ENCODE data around the gene PHYHD1. TPM values are rescaled to one million over a fixed set of nuclear protein-coding genes. Genes with fewer than 3 reads are reported as not detected.
A peak's percentile ranks its signal among the peaks of the same experiment; 100 is the strongest.

The PHYHD1 gene
- total and polyA plus RNA-seq, 2 of the 4 experiments (the other 2 are of a cell fraction) = 2.2 to 8.4 TPM

DNA sequence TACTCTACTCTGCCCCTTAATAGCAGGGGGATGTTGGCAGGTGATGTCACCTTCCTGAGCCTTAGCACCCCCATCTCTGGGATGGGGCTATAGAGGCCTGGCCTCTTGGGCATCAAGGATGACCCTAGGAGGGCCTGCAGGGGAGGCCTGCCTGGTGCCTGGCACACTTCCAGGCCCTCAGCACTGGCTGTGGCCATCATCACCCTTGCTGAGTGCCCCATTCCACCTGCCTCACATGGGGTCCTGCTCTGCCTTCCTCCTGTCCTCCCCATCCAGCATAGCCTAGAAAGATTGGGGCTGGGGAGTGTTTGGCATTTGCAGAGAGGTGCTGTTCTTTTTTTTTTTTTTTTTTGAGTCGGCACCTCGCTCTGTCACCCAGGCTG lies 17.7 kb upstream of the PHYHD1 start:
- no CpG with 5 or more reads among the region's 2 CpGs for WGBS, 2 experiments (ENCODE audit: extremely low coverage in 2 of 2, insufficient read length in 1 of 2)
- H3K9ac ChIP-seq (ENCODE audit: low read depth, low read length) = no peak overlapping the region
- H2AK5ac ChIP-seq (ENCODE audit: low read depth, low read length) = no peak overlapping the region
- no peaks in the 10 kb centered on the region for H3K9me3 ChIP-seq (ENCODE audit: control insufficient read depth, insufficient read depth, low read length)
- H3K4me1 ChIP-seq (ENCODE audit: control insufficient read depth, insufficient read depth, low read length) = peaks cover 4% of the 10 kb centered on the region
- no peak for TF ChIP-seq FOS (IDR thresholded peaks at IDR 0.05; ENCODE audit: low read depth, low read length)
- no peak for TF ChIP-seq RAD21 (IDR thresholded peaks at IDR 0.05; ENCODE audit: low read length)
- no peak for TF ChIP-seq MXI1 (IDR thresholded peaks at IDR 0.05; ENCODE audit: borderline replicate concordance, low read depth, low read length)
- TF ChIP-seq CEBPB (IDR thresholded peaks at IDR 0.05; ENCODE audit: low read depth, low read length) = no peak
- TF ChIP-seq BHLHE40 (IDR thresholded peaks at IDR 0.05; ENCODE audit: low read depth, low read length) = no peak
- TF ChIP-seq MAFK (IDR thresholded peaks at IDR 0.05; ENCODE audit: low read depth, low read length) = no peak
- no peak for TF ChIP-seq NFE2L2 (IDR thresholded peaks at IDR 0.05; ENCODE audit: low read depth, low read length)
- TF ChIP-seq, protein P1, sequence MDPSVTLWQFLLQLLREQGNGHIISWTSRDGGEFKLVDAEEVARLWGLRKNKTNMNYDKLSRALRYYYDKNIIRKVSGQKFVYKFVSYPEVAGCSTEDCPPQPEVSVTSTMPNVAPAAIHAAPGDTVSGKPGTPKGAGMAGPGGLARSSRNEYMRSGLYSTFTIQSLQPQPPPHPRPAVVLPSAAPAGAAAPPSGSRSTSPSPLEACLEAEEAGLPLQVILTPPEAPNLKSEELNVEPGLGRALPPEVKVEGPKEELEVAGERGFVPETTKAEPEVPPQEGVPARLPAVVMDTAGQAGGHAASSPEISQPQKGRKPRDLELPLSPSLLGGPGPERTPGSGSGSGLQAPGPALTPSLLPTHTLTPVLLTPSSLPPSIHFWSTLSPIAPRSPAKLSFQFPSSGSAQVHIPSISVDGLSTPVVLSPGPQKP (IDR thresholded peaks at IDR 0.05; ENCODE audit: borderline replicate concordance, low read depth, low read length) = no peak
- TF ChIP-seq SMC3 (IDR thresholded peaks at IDR 0.05; ENCODE audit: low read depth, low read length) = no peak
- no peak for TF ChIP-seq MAZ (IDR thresholded peaks at IDR 0.05; ENCODE audit: borderline replicate concordance, low read depth, low read length)
- TF ChIP-seq RFX5 (IDR thresholded peaks at IDR 0.05; ENCODE audit: low read depth, low read length) = no peak
- no peak for TF ChIP-seq CHD1 (IDR thresholded peaks at IDR 0.05; ENCODE audit: low read depth, low read length)
- TF ChIP-seq CTCF (conservative IDR thresholded peaks at IDR 0.05; ENCODE audit: low read depth, low read length) = no peak
- TF ChIP-seq USF2 (IDR thresholded peaks at IDR 0.05; ENCODE audit: low read depth, low read length) = no peak
- TF ChIP-seq POLR2A (IDR thresholded peaks at IDR 0.05; ENCODE audit: low read depth, low read length) = no peak
- TF ChIP-seq RCOR1 (IDR thresholded peaks at IDR 0.05; ENCODE audit: insufficient replicate concordance, low read length) = no peak
- H3K4me3 ChIP-seq (ENCODE audit: insufficient read depth, low read depth, low read length) = no peak overlapping the region
- H3K79me1 ChIP-seq (ENCODE audit: low read depth in 1 of 2, low read length in 2 of 2) = peaks cover 24 to 81% of the 10 kb centered on the region in 2 experiments; a peak in 3 of 4 replicates
- no peak overlapping the region for H2BK20ac ChIP-seq (ENCODE audit: low read depth, low read length)
- peak overlapping the region; percentile 11 for H2BK5ac ChIP-seq (ENCODE audit: low read depth, low read length, poor library complexity, severe bottlenecking)
- H3K23ac ChIP-seq (ENCODE audit: low read depth, low read length) = no peak overlapping the region
- no peak overlapping the region for H3K14ac ChIP-seq (replicated peaks; ENCODE audit: low read depth, low read length)
- peak overlapping the region; percentile 22; the same call in 1 of the 2 replicates for H3K4ac ChIP-seq (ENCODE audit: low read depth, low read length)
- H4K20me1 ChIP-seq (ENCODE audit: insufficient read depth, low read length) = peaks cover 16% of the 10 kb centered on the region
- no peak overlapping the region for H2BK120ac ChIP-seq (ENCODE audit: low read depth, low read length)
- H3K27me3 ChIP-seq (ENCODE audit: control insufficient read depth, insufficient read depth, low read length) = no peaks in the 10 kb centered on the region
- intact Hi-C loops (cut with micrococcal nuclease) (no loop called here), dilution Hi-C loops (cut with HindIII; ENCODE audit: low sequenced_read_pairs, unreplicated experiment) (no loop called here), in situ Hi-C loops (cut with MboI; ENCODE audit: low sequenced_read_pairs) (no loop called here)
- no peak overlapping the region for H3K4me2 ChIP-seq (ENCODE audit: low read depth, low read length)
- H4K8ac ChIP-seq (ENCODE audit: low read depth in 2 of 2, low read length in 2 of 2) = no peak overlapping the region
- peak overlapping the region; percentile 9 for H2AK9ac ChIP-seq (replicated peaks; ENCODE audit: low read depth, low read length, poor library complexity)
- no peak overlapping the region for H3K56ac ChIP-seq (ENCODE audit: extremely low read depth, insufficient read depth, low read length)
- BruUV-seq (replicated peaks) = no TSS peak
- ATAC-seq (ENCODE audit: low read depth) = no peak
- H3K27ac ChIP-seq (ENCODE audit: insufficient read depth, low read length) = no peak overlapping the region
- no peak overlapping the region for H2AFZ ChIP-seq (replicated peaks; ENCODE audit: low read length, poor library complexity)
- H3K9me1 ChIP-seq (ENCODE audit: insufficient read depth, low read length) = peaks cover 18% of the 10 kb centered on the region
- no peak overlapping the region for H4K91ac ChIP-seq (ENCODE audit: insufficient read depth, low read depth, low read length)
- no peak overlapping the region for H3K18ac ChIP-seq (ENCODE audit: low read depth, low read length)
- no peak for DNase-seq
- ChIA-PET CTCF (no interaction called here), POLR2A (ENCODE audit: unreplicated experiment) (no interaction called here)
- H4K5ac ChIP-seq (ENCODE audit: low read depth, low read length) = no peak overlapping the region
- no peak overlapping the region for H2BK15ac ChIP-seq (ENCODE audit: low read depth, low read length)
- peaks cover 27% of the 10 kb centered on the region for H3K36me3 ChIP-seq (ENCODE audit: control insufficient read depth, insufficient read depth, low read length)
